GM12891 (cell line): Measurements from ENCODE around the gene CLDN20.
"Not testable (repeated sequence)": the region's sequence is repeated elsewhere in the genome, so short reads cannot be mapped to it uniquely, and the experiment has no call there.

Experiments
- DNase-seq: peaks from one replicate; pipeline ENCODE4 v3.0.0; 2011; ENCODE audit warnings: low spot score; ENCODE audit not compliant: insufficient read length
- FAIRE-seq: peaks from 2 replicates; lab custom pipeline; 2011; peaks lifted over from hg19 to GRCh38; lab: Jason Lieb, UNC
- PAX5 ChIP-seq: IDR thresholded peaks from 2 replicates; pipeline ENCODE4 v1.6.1; 2011; ENCODE audit warnings: low read length, moderate library complexity, mild to moderate bottlenecking; ENCODE audit not compliant: insufficient read depth, severe bottlenecking
- POLR2A ChIP-seq: IDR thresholded peaks from 2 replicates; pipeline ENCODE4 v1.6.1; 2011; ENCODE audit warnings: low read depth, low read length, control low read depth
- POLR2AphosphoS5 ChIP-seq: IDR thresholded peaks from 2 replicates; pipeline ENCODE4 v1.6.1; 2011; ENCODE audit warnings: low read depth, low read length, control low read depth
- POU2F2 ChIP-seq: IDR thresholded peaks from 2 replicates; pipeline ENCODE4 v1.6.1; 2011; ENCODE audit warnings: low read depth, mild to moderate bottlenecking, control low read depth, low read length, moderate library complexity
- SPI1 ChIP-seq: IDR thresholded peaks from 2 replicates; pipeline ENCODE4 v1.6.1; 2011; ENCODE audit warnings: low read depth, low read length, control low read depth
- TAF1 ChIP-seq: IDR thresholded peaks from 2 replicates; pipeline ENCODE4 v1.6.1; 2011; ENCODE audit warnings: low read depth, low read length, control low read depth

CLDN20 gene

DNA sequence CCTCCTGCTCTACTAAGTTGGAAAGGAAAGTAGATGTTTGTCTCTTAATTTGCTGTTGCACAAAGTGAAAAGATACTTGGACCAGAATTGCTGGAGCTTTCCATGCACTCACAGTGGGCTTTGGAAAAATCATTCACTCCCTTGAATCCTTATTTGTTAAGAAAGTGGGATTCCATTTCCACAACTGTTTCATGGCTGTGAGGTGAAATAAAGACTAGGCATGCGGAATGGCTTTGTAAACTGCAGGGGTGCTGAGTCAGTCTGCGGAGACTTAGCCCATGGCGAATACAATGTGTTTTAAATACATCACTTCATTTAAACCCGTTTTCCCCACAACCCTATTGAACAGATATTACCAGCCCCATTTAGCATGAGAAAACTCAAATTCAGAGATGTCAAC is 36.8 kb upstream of the CLDN20 start:
- FAIRE-seq (no peak), DNase-seq (no peak)
- TF ChIP-seq TAF1 (no peak), POU2F2 (no peak), POLR2A (no peak), PAX5 (no peak), SPI1 (no peak), POLR2AphosphoS5 (no peak)

DNA sequence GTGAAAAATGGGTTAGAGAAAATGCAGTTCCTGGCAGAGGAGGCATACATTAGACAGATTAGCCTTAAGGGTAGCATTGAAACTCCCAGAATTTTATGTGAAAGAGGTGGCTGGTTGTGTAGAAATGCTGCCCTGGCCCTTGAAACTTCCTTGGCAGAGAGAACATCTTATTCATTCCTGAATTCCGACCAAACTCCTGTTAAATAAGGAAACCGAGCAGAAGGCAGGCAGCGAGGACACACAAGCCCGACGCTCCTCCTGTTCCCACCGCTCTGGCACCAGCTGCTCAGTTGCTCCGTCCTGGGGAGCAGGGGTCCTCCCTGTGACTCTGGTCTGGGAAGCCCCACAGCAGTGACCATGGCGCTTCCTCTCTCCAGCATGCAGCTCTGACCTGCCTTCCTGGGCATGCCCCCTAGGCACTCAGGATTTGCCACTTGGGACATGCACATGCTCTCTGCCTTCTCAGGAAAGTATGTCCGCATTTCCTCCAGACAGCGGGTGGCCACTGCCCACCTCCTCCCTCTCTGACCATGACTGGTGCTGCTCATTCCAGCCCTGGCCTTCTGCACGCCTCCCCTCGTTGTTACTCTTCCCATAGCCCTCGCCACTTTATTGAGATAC is 35.2 kb upstream of the CLDN20 start:
- DNase-seq (no peak), FAIRE-seq (no peak)
- TF ChIP-seq SPI1 (no peak), TAF1 (no peak), POU2F2 (no peak), POLR2AphosphoS5 (no peak; the same call in 1 of the 2 replicates), POLR2A (no peak), PAX5 (no peak)

DNA sequence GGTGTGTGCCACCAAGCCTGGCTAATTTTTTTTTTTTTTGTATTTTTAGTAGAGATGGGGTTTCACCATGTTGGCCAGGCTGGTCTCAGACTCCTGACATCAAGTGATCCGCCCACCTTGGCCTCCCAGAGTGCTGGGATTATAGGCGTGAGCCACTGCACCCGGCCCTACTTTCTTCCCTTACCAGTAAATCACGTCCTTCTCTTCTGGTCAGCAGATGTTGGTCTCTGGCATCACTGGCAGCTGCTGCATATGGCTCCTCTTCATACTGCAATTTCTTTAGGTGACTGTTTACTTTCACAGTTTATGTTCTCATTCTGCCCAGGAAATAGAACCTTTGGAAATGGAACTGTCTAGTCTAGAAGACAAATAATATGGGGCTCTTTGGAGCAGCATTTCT is 32.8 kb upstream of the CLDN20 start:
- not testable (repeated sequence) for FAIRE-seq, DNase-seq

DNA sequence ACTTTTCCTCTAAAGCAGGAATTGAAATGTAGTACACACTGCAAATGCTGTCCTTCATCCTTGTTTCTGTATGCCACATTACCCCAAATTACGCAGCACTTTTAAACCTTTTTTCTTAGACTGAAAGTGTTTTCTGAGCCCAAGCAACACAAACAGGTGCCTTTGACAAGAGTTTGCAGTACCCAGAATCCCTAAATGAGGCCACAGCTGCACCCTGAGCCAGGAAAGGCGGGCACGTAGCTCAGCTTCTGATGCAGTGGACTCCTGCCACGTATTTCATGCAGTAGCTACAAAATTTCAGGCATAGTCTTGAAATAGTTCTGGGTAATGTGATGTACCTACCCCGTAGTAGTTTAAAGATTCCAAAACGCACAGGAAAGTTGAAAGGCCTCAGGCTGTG is 31.0 kb upstream of the CLDN20 start:
- no peak for TF ChIP-seq PAX5
- no peak for TF ChIP-seq SPI1
- DNase-seq (no peak), FAIRE-seq (no peak)

DNA sequence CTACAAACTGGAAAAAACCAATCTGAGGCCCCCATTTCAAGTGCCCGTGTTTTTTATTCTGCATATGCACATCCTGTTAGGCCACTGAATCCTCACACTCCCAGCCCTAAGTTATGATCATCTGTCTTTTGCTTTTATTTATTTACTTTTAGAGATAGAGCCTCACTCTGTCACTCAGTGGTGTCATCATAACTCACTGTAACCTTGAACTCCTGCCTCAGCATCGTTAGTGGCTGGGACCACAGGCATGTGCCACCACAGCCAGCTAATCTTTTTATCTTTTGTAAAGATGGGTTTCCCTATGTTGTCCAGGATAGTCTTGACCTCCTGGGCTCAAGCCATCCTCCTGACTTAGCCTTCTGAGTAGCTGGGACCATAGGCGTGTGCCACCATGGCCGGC is 29.6 kb upstream of the CLDN20 start:
- TF ChIP-seq POLR2AphosphoS5 (no peak), TAF1 (no peak), POU2F2 (no peak), POLR2A (no peak), SPI1 (no peak), PAX5 (no peak)
- no peak for DNase-seq
- FAIRE-seq: no peak

DNA sequence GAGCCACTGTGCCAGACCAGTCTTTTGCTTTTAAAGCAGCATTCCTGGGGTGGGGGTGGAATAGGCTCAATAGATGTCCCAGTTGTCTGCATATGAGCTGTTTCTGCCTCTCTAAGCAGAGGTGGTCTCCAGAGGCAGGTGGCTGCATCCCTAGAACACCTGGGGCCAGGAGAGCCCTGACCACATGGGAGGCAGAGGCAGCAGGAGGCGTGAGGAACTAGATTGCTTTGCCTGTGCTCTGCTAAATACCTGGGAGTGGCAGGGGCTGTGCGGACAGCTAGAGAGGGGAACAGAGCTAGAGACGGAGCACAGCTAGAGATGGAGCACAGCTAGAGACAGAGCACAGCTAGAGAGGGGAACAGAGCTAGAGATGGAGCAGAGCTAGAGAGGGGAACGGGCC is 29.1 kb upstream of the CLDN20 start:
- FAIRE-seq (no peak), DNase-seq (no peak)
- TF ChIP-seq SPI1 (no peak), POU2F2 (no peak), POLR2A (no peak), PAX5 (no peak), TAF1 (no peak), POLR2AphosphoS5 (no peak)

DNA sequence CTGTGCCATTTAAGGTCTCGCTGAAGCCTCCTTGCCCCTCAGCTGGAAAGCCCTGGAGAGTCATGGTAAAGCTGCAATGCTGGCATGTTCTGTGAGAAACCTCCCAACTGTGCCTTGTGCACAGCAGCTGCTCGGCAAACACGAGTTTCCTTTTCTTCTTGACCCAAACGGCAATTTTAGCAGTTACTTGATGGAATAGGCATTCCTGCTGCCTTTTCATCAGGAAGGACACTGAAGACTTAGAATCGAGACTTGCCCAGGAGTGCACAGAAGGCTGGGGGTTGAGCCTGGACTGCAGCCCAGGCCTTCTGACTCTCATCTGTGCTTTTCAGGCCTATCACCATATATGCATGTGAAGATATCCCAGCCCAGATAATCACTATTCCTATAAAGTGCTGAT is 28.7 kb upstream of the CLDN20 start:
- TF ChIP-seq POU2F2 (no peak), SPI1 (no peak), POLR2AphosphoS5 (no peak), TAF1 (no peak), POLR2A (no peak), PAX5 (no peak)
- DNase-seq: no peak
- FAIRE-seq: no peak

DNA sequence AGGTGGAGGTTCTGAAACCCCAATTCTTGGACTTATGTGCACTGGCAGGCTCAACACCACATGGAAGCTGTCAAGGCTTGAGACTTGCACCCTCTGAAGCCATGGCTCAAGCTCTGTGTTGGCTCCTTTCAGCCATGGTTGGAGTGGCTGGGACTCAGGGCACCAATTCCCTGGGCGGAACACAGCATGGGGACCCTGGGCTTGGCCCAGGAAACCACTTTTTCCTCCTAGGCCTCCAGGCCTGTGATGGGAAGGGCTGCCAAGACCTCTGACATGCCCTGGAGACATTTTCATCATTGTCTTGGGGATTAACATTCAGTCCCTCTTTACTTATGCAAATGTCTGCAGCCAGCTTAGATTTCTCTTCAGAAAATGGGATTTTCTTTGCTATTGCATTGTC is 26.2 kb upstream of the CLDN20 start:
- FAIRE-seq (no peak), DNase-seq (no peak)
- TF ChIP-seq PAX5 (no peak), SPI1 (no peak), TAF1 (no peak), POLR2A (no peak), POU2F2 (no peak), POLR2AphosphoS5 (no peak)

DNA sequence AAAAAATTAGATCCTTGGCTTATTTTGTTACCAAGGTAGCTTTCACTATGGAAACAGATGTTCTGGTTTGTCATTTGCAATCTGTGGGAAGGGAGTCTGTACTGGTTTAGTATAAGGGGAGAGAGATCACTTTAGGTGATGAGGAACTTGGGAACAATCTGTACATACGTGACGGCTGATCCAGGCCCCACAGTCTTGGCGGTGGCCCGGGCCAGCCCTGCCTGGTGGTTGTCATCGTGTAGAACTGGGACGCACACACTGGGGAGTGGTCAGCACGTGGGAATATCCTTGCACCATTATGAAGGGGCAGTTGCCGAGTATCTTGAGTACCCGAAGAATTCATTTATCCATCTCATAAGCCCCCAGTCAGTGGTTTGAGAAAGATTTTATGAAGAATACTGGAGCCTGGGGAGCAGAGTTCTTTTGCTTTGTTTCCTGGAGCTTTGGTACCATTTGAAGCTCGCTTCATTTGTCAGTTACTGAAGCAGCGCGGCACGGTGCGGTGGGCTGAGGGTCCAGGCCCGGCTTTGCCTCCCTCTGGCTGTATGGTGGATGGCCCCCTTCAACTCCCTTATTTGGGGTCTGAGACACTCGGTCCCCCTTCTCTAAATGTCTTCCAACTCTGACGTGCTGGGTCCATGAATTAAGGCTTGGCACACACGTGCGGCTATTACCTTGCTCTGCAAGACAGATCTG is 22.8 kb upstream of the CLDN20 start:
- DNase-seq: no peak
- TF ChIP-seq POLR2A (no peak), POU2F2 (no peak), POLR2AphosphoS5 (no peak), PAX5 (no peak), SPI1 (no peak), TAF1 (no peak)
- FAIRE-seq: no peak

DNA sequence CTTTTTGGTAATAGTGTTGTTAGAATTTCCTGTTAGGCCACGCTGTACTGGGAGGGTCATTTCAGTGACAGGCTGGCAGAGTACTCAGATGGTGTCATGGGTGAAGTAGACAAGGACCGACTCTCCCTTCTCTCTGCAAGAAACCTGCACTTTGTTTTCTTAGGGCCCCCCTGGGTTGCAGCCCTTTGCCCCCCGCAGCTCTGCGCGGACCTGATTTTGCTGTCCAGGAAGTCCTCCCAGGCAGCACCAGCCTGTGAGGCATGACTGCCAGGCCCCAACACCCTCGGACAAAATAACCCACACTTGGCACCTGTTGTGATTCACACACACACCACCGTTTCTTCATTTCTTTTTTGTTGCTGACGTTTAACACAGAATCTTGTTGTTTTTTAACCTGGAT is 21.8 kb upstream of the CLDN20 start:
- TF ChIP-seq PAX5 (no peak), POLR2A (no peak), POLR2AphosphoS5 (no peak), TAF1 (no peak), POU2F2 (no peak), SPI1 (no peak)
- no peak for DNase-seq
- FAIRE-seq: no peak
